ENCODE measurements around the gene PTTG2. TPM values are rescaled to one million over a fixed set of nuclear protein-coding genes. Genes with fewer than 3 reads are reported as not detected.

PTTG2 gene
- total RNA-seq, 3 donors from 2014 or later (not counting 1 experiment from before 2014, with no cell fraction given) = 0.82 to 1.5 (median 1.2) TPM

- intact Hi-C loops (cut with micrococcal nuclease) = no loop called here
- ATAC-seq = no peak
Measured at GRCh38 chr4:37935026-37935425, 25.2 kb upstream of the PTTG2 start.

GRCh38 chr4:37936889-37937498, 23.2 kb upstream of the PTTG2 start:
- no peak overlapping the region for H3K4me3 Mint-ChIP-seq
- Histone ChIP-seq H3K9me3 (ENCODE audit: control insufficient read depth, insufficient read depth, low read length) (no peaks in the 10 kb centered on the region), H3K4me3 (ENCODE audit: low read length) (no peak overlapping the region), H3K27ac (ENCODE audit: low read length) (no peak overlapping the region), H3K4me1 (ENCODE audit: control insufficient read depth, insufficient read depth, low read length) (no peaks in the 10 kb centered on the region), H3K27me3 (ENCODE audit: control insufficient read depth, insufficient read depth, low read length) (no peaks in the 10 kb centered on the region), H3K36me3 (ENCODE audit: control insufficient read depth, insufficient read depth, low read length) (no peaks in the 10 kb centered on the region)
- no peaks in the 10 kb centered on the region for H3K36me3 Mint-ChIP-seq
- no peak for TF ChIP-seq CTCF (IDR thresholded peaks at IDR 0.05)
- H3K9me3 Mint-ChIP-seq = no peaks in the 10 kb centered on the region
- H3K4me1 Mint-ChIP-seq = peaks cover 26 to 43% of the 10 kb centered on the region in 2 donors
- intact Hi-C loops (cut with micrococcal nuclease) = no loop called here
- no peak for ATAC-seq
- 87% methylated on average over 7 of the region's 7 CpGs for WGBS (ENCODE audit: insufficient coverage)
- DNase-seq = no peak
- no peak overlapping the region for H3K27ac Mint-ChIP-seq
- H3K27me3 Mint-ChIP-seq (ENCODE audit: low read depth in 2 of 2) = no peaks in the 10 kb centered on the region

More at GRCh38 chr4:37935026-37935425, 25.2 kb upstream of the PTTG2 start:
- H3K4me1 ChIP-seq (ENCODE audit: control insufficient read depth, insufficient read depth, low read length) = no peaks in the 10 kb centered on the region
- no peaks in the 10 kb centered on the region for H3K36me3 ChIP-seq (ENCODE audit: control insufficient read depth, insufficient read depth, low read length)
- no peak for DNase-seq
- Mint-ChIP-seq H3K9me3 (no peaks in the 10 kb centered on the region), H3K27me3 (ENCODE audit: low read depth in 2 of 2) (no peaks in the 10 kb centered on the region), H3K27ac (no peak overlapping the region), H3K4me3 (no peak overlapping the region), H3K36me3 (no peaks in the 10 kb centered on the region), H3K4me1 (peaks cover 21 to 26% of the 10 kb centered on the region in 2 donors)
- no peaks in the 10 kb centered on the region for H3K9me3 ChIP-seq (ENCODE audit: control insufficient read depth, insufficient read depth, low read length)
- WGBS (ENCODE audit: insufficient coverage) = 65% methylated on average over 4 of the region's 4 CpGs
- H3K4me3 ChIP-seq (ENCODE audit: low read length) = no peak overlapping the region
- no peaks in the 10 kb centered on the region for H3K27me3 ChIP-seq (ENCODE audit: control insufficient read depth, insufficient read depth, low read length)
- no peak overlapping the region for H3K27ac ChIP-seq (ENCODE audit: low read length)
- no peak for TF ChIP-seq CTCF (IDR thresholded peaks at IDR 0.05)

- Histone ChIP-seq H3K4me3 (ENCODE audit: low read length) (no peak overlapping the region), H3K36me3 (ENCODE audit: control insufficient read depth, insufficient read depth, low read length) (no peaks in the 10 kb centered on the region), H3K27me3 (ENCODE audit: control insufficient read depth, insufficient read depth, low read length) (no peaks in the 10 kb centered on the region), H3K27ac (ENCODE audit: low read length) (no peak overlapping the region), H3K9me3 (ENCODE audit: control insufficient read depth, insufficient read depth, low read length) (no peaks in the 10 kb centered on the region), H3K4me1 (ENCODE audit: control insufficient read depth, insufficient read depth, low read length) (no peaks in the 10 kb centered on the region)
- WGBS (ENCODE audit: insufficient coverage) = 100% methylated on average over 2 of the region's 3 CpGs
- ATAC-seq = no peak
- H3K36me3 Mint-ChIP-seq = no peaks in the 10 kb centered on the region
- intact Hi-C loops (cut with micrococcal nuclease) = no loop called here
- no peak for TF ChIP-seq CTCF (IDR thresholded peaks at IDR 0.05)
- H3K27ac Mint-ChIP-seq = no peak overlapping the region
- no peaks in the 10 kb centered on the region for H3K9me3 Mint-ChIP-seq
- DNase-seq = no peak
- H3K4me1 Mint-ChIP-seq = peaks cover 26 to 46% of the 10 kb centered on the region in 2 donors
- H3K4me3 Mint-ChIP-seq = no peak overlapping the region
- no peaks in the 10 kb centered on the region for H3K27me3 Mint-ChIP-seq (ENCODE audit: low read depth in 2 of 2)
Measured at GRCh38 chr4:37938208-37938607, 22.0 kb upstream of the PTTG2 start.
